HG03439 (cell line): Measurements from ENCODE around the gene DOCK7.
"Not testable (repeated sequence)": the region's sequence is repeated elsewhere in the genome, so short reads cannot be mapped to it uniquely, and the experiment has no call there.

Source experiments
- ATAC-seq: cut with Tn5 transposase; IDR thresholded peaks from one replicate; pipeline ENCODE4 v1.9.1; 2021; ENCODE audit warnings: mild to moderate bottlenecking, moderate library complexity; ENCODE audit not compliant: unreplicated experiment

The DOCK7 gene

GRCh38 chr1:62612770-62613169, 75.4 kb downstream of the DOCK7 start:
- ATAC-seq, result no peak

GRCh38 chr1:62610588-62610987, 77.6 kb downstream of the DOCK7 start:
- ATAC-seq, result not testable (repeated sequence)

GRCh38 chr1:62608905-62609304, 79.3 kb downstream of the DOCK7 start:
- ATAC-seq, result no peak

- no peak for ATAC-seq
Observed at GRCh38 chr1:62601457-62601856, 86.7 kb downstream of the DOCK7 start.

GRCh38 chr1:62599044-62599443, 89.1 kb downstream of the DOCK7 start:
- no peak for ATAC-seq

GRCh38 chr1:62597281-62597680, 90.9 kb downstream of the DOCK7 start, which contains the start of gene ANGPTL3:
Gene ANGPTL3, plus strand, starts transcription at chr1:62597520. Its CDS starts 47 bp downstream, at chr1:62597567.
- no peak for ATAC-seq

GRCh38 chr1:62595647-62596046, 92.5 kb downstream of the DOCK7 start:
- ATAC-seq, result no peak

GRCh38 chr1:62593825-62594394, 94.3 kb downstream of the DOCK7 start:
- ATAC-seq, result no peak

GRCh38 chr1:62590970-62591368, 97.2 kb downstream of the DOCK7 start:
- no peak for ATAC-seq

GRCh38 chr1:62590255-62590969, 97.8 kb downstream of the DOCK7 start:
- ATAC-seq, result no peak

- ATAC-seq, result no peak
Observed at GRCh38 chr1:62589321-62589720, 98.9 kb downstream of the DOCK7 start.

- no peak for ATAC-seq
Observed at GRCh38 chr1:62588000-62588399, 100.2 kb downstream of the DOCK7 start.

- ATAC-seq, result no peak
Observed at GRCh38 chr1:62585469-62586155, 102.6 kb downstream of the DOCK7 start.

- ATAC-seq, result no peak
Observed at GRCh38 chr1:62573675-62574074, 114.5 kb downstream of the DOCK7 start.

- ATAC-seq, result no peak
Observed at GRCh38 chr1:62572476-62572875, 115.7 kb downstream of the DOCK7 start.

- not testable (repeated sequence) for ATAC-seq
Observed at GRCh38 chr1:62571517-62571916, 116.7 kb downstream of the DOCK7 start.

GRCh38 chr1:62567926-62568325, 120.3 kb downstream of the DOCK7 start:
- not testable (repeated sequence) for ATAC-seq

- not testable (repeated sequence) for ATAC-seq
Observed at GRCh38 chr1:62567182-62567581, 121.0 kb downstream of the DOCK7 start.

- no peak for ATAC-seq
Observed at GRCh38 chr1:62561306-62561705, 126.9 kb downstream of the DOCK7 start.

- no peak for ATAC-seq
Observed at GRCh38 chr1:62544570-62544969, 143.6 kb downstream of the DOCK7 start.

GRCh38 chr1:62541048-62541447, 147.1 kb downstream of the DOCK7 start:
- no peak for ATAC-seq

GRCh38 chr1:62539028-62539447, 149.1 kb downstream of the DOCK7 start:
- no peak for ATAC-seq
